Stimulated activated CD4-positive, alpha-beta T cell treated with anti-CD3 and anti-CD28 coated beads, Interleukin-2, amount 100 ng/mL, for 48 hours (primary cell): Measurements from ENCODE around the gene GDPGP1.
A peak's percentile ranks its signal among the peaks of the same experiment; 100 is the strongest.
"Not testable (repeated sequence)": the region's sequence is repeated elsewhere in the genome, so short reads cannot be mapped to it uniquely, and the experiment has no call there.

Experiments
- DNase-seq, 2 donors: peaks; one replicate each; pipeline ENCODE4 v3.0.0-alpha.2; 2020

Gene GDPGP1

GRCh38 chr15:90227336-90227735 lies 6.7 kb upstream of the GDPGP1 start:
- no peak for DNase-seq

- no peak for DNase-seq
Measured at GRCh38 chr15:90227816-90228772, 5.9 kb upstream of the GDPGP1 start.

- no peak for DNase-seq
Measured at GRCh38 chr15:90228960-90229359, 5.0 kb upstream of the GDPGP1 start.

- DNase-seq, result no peak
Measured at GRCh38 chr15:90230071-90230494, 3.9 kb upstream of the GDPGP1 start.

- DNase-seq, result no peak
Measured at GRCh38 chr15:90230610-90231009, 3.4 kb upstream of the GDPGP1 start.

GRCh38 chr15:90231028-90232017 lies 2.7 kb upstream of the GDPGP1 start:
- peak; percentile 46 to 52 for DNase-seq

GRCh38 chr15:90232196-90232595 lies 1.8 kb upstream of the GDPGP1 start:
- no peak for DNase-seq

GRCh38 chr15:90232941-90233386 lies 1.0 kb upstream of the GDPGP1 start:
- DNase-seq, result no peak

- peak; percentile 53 to 95 for DNase-seq
Measured at GRCh38 chr15:90233387-90234095, 468 bp upstream of the GDPGP1 start, which contains the start of gene CIB1. Gene CIB1 (minus strand): TSS chr15:90233941. CDS start chr15:90233885, 56 bp downstream.

- no peak for DNase-seq
Measured at GRCh38 chr15:90239371-90239770, 5.4 kb downstream of the GDPGP1 start.

- no peak for DNase-seq
Measured at GRCh38 chr15:90240856-90241255, 6.8 kb downstream of the GDPGP1 start.

- DNase-seq, result no peak
Measured at GRCh38 chr15:90241343-90242192, 7.6 kb downstream of the GDPGP1 start.

- DNase-seq, result no peak
Measured at GRCh38 chr15:90243943-90244639, 10.1 kb downstream of the GDPGP1 start.

- no peak for DNase-seq
Measured at GRCh38 chr15:90248789-90249202, 14.8 kb downstream of the GDPGP1 start.

GRCh38 chr15:90249203-90249863 lies 15.3 kb downstream of the GDPGP1 start, which contains the start of gene TTLL13:
Gene TTLL13 (plus strand): TSS chr15:90249556. CDS start chr15:90250631, 1,075 bp downstream.
- DNase-seq, result peak; percentile 70 to 87

- no peak for DNase-seq
Measured at GRCh38 chr15:90257776-90258175, 23.8 kb downstream of the GDPGP1 start.

GRCh38 chr15:90259524-90259923 lies 25.5 kb downstream of the GDPGP1 start:
- no peak for DNase-seq

- not testable (repeated sequence) for DNase-seq
Measured at GRCh38 chr15:90260731-90261130, 26.7 kb downstream of the GDPGP1 start.

GRCh38 chr15:90261811-90262210 lies 27.8 kb downstream of the GDPGP1 start:
- DNase-seq, result no peak

GRCh38 chr15:90262426-90262825 lies 28.4 kb downstream of the GDPGP1 start:
- no peak for DNase-seq
